Fibroblast of the conjunctiva (primary cell): ENCODE results near the gene TMEM150A.
A peak's percentile ranks its signal among the peaks of the same experiment; 100 is the strongest.
"Not testable (repeated sequence)": the region's sequence is repeated elsewhere in the genome, so short reads cannot be mapped to it uniquely, and the experiment has no call there.

ENCODE experiments used
- DNase-seq: peaks from one replicate; pipeline ENCODE4 v3.0.0-alpha.2; 2010; ENCODE audit warnings: low read depth

The TMEM150A gene

GRCh38 chr2:85611705-85612587 is 9.4 kb upstream of the TMEM150A start, which contains the start of gene C2orf68:
Gene C2orf68, minus strand, starts transcription at chr2:85612066. Its CDS starts 82 bp downstream, at chr2:85611984.
- DNase-seq = peak; percentile 57

DNA sequence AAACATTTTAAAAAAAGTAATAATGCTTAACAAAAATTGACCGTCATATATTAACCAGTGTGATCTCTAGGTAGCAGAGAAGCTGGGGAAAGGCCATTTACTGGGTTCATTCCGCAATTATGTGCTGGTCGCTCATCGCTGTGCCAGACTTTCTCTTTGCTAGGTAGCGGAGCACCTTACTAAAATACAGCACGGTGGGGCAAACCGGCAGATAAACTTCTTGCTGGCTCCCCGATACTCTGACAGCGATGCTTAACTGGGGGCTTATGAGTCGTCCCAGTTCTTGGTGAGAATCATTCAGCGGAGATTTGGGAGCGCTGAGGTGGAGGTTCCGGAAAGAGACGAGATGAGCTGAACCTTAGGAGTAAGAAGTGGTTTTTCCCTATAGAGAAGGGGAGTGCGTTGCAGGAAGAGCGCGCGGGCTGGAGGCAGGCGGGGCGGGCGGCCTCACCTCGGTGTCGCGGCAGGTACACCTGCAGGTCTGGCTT is 8.8 kb upstream of the TMEM150A start:
- no peak for DNase-seq

- no peak for DNase-seq
These were observed 5.0 kb upstream of the TMEM150A start for GRCh38 chr2:85607268-85608215.

DNA sequence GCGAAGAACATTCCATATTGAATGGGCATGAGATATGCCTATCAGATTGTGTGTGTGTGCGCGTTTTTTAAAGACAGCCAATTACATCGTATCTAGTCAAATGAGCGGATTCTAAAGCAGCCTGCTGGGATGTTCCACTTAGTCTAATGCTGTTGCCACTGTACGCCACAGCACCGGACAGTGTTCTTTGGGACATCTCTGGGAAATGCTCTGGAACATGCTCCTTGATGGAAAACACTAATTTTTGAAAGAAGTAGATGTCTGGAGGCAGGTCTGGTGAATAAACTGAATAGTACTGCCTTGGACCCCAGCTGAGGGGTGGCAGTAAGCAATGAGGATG is 3.6 kb upstream of the TMEM150A start:
- DNase-seq = no peak

GRCh38 chr2:85605406-85606115 is 3.1 kb upstream of the TMEM150A start:
- DNase-seq = peak; percentile 48

DNA sequence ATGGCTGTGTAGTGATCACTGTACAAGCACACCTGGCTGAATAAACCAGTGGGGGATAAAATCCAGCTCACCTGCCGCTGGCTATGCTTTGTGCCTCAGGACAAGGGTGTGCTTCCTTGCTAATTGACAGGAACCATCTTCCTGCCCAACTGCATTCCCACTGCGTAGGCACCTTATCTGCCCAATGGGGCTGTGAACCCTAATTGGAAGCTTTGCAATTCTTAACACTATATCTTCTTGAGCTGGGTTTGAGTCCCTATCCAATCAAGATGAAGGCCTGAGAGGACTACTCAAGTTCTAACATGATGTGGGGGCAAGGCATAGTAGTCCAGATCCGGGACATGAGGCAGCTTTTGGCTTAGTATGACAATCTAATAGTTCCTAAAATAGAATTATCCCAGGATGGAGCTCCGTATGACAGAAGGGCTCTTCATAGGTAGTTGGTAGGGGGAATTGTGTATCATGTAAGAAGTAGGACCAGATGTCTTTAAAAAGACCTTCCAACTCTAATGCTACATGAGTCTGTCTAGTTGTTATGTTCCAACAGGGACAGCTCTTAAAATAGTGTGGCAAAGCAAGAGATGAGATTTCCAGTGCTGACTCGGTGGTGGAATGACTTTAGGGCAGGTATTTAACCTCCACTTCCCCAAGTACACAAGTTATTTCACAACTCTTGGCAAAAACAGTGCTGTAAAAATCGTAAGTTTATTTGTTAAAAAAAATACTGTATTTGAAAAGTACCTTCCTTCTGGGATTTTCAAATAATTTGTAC is 2.3 kb upstream of the TMEM150A start:
- no peak for DNase-seq

GRCh38 chr2:85604133-85604444 is 1.6 kb upstream of the TMEM150A start:
- DNase-seq = not testable (repeated sequence)

GRCh38 chr2:85601771-85602475 is 575 bp downstream of the TMEM150A start:
- DNase-seq = no peak

DNA sequence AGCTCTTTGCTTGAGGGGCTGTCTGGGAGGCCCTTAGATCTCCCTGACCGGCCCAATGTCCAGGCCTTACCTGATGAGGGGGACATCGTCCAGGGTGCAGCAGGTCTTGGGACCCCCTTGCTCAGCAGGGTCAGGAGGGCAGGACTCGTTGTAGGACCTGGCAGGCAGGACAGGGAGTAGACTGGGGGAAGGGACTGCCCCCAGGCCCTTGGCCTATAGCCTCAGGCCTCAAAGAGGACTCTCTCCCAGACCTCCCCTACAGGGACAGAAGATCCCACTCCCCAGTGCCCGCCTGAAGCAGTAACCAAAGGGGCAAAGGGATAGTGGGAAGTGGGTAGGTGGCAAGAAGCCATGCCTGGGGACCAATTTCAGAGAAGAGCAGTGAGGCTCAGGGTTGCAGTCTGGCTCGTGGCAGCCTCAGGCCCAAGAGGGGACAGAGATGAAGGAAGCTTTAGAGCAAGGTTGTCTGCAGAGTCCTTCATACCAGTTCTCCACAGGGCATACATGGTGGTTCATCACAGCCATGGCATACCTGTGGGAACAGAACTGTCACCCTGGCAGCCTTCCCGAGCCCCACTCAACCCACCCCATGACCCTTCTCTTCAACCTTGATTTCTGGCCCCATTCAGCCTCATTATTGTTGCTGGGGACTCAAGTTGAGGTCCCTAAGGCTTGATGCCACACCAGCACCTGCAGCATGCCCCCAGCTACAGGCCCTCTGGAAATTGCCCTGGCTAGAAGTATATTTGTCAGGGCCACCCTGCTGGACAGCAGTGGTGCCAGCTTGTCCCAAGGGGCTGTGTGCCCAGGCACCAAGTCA is 1.3 kb downstream of the TMEM150A start:
- no peak for DNase-seq

DNA sequence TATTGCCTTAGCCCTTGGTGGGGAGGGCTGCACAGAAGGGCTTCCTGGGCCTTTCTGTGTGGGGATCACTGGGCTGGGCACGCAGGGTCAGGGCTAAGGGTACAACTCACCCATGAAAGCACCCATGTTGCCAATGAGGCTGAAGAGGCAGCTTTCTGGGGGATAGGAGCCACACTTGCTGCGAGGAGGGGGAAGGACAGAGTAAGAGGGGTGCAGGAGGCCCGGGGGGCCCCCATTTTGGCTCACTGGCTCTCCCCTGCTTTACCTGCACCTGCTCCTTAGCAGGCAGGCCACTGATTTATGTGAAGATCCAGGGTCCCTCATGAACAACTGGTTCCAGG is 2.3 kb downstream of the TMEM150A start:
- no peak for DNase-seq

- DNase-seq = no peak
These were observed 2.8 kb downstream of the TMEM150A start for GRCh38 chr2:85599468-85600234.

- no peak for DNase-seq
These were observed 3.7 kb downstream of the TMEM150A start for GRCh38 chr2:85598594-85599340.

DNA sequence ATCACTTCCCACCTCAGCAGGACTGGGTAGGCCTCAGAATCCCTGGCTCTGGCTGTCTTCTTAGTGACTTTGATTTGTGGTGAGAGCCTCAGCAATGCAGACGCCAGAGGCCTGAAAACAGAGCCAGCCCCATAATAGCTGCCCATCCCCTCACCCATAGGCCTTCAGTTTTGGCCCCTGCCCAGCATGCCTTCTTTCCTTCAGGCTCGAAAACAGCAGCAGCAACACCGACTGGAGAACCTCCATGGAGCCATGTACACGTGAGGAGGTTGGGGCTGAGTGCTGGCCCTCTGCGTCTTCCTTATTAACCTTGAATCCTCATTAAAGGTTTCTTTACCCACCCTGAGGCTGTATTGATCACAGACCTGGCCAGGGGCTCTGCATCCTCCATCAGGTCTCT is 5.3 kb downstream of the TMEM150A start:
- DNase-seq = no peak

- DNase-seq = no peak
These were observed 5.9 kb downstream of the TMEM150A start for GRCh38 chr2:85596486-85597143.

DNA sequence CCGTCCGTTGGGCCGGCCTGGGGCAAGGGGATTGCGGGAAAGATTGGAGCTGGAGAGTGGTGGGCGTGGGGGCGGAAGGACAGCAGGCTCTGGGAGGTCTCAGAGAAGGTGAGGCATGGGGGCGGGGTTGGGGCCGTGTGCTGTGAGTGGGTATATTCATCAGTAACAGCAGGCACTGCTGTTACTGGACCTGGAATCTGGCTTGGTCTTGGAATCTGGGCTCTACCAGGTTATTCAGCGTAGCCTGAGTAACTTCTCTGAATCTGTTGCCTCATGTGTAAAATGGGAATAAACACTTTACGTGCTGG is 6.5 kb downstream of the TMEM150A start:
- DNase-seq = no peak

DNA sequence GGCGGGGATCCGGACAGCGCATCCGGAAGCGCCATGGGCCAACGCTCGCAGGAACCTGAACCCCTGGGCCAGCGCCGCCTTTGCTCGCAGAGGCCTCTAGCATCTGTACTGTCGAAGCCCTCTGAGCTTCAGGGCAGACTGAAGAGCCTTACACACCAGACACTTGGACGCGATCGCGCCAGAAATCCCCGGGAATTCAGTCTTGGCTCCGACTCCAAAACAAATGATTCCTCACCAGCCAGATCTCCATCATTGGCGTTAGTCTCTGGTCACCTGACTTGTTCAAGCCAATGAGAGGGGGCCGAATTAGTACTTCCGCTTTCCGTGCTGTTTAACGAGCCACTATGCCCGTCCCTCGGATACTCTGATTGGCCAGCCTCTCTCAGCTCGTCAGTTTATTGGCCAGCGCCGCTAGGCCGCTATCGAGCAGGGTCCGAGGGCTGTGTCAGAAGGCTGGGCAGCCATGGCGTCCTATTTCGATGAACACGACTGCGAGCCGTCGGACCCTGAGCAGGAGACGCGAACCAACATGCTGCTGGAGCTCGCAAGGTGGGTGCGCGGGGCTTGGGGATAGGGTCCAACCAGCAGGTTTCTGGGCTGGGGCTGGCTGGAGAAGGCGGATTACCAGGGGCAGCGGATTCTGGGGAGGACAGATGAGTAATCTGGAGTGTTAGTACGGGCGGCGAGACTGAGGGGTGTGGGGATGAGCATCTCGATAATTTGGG is 7.0 kb downstream of the TMEM150A start, which contains the start of gene RNF181:
TSS of gene RNF181 (plus strand) at position 445 of the 725 bp plus-strand sequence. CDS start at position 464, 19 bp downstream.
- peak; percentile 98 for DNase-seq

- no peak for DNase-seq
These were observed 7.7 kb downstream of the TMEM150A start for GRCh38 chr2:85594715-85595300.
